ENCODE data around the gene LRRC8D. TPM values are rescaled to one million over a fixed set of nuclear protein-coding genes. Genes with fewer than 3 reads are reported as not detected.

Gene LRRC8D
- total and polyA plus RNA-seq, 2 experiments from 2014 or later: 23.6 to 48.8 TPM

DNA sequence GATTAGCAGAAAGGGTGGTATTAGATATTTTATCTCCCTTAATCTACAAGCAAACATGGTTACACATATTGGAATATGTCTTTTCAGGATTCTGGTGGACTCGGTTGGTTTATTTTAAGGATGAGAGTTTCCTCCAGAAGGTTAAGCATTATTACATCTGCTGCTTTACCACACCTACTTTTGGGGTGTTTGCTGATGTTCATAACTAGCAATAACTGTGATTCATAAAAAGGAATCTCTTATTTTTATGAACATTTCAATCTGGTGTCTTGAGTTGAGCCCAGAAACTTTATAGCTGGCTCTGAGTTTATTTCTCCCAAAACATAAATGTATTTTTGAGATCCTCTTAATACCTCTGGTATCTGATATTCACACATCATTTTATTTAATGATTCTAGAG, 82.7 kb downstream of the LRRC8D start:
- Mint-ChIP-seq H3K4me1 (peaks cover 90% of the 10 kb centered on the region), H3K27ac (peak overlapping the region; percentile 76), H3K9me3 (no peaks in the 10 kb centered on the region), H3K4me3 (no peak overlapping the region), H3K27me3 (ENCODE audit: insufficient read depth, low read depth, poor library complexity) (peaks cover 15% of the 10 kb centered on the region), H3K36me3 (ENCODE audit: low read depth) (peaks cover 6% of the 10 kb centered on the region; the same call in 2 of the 3 replicates)
- no peak overlapping the region for H3K4me3 ChIP-seq
- ATAC-seq (no peak), DNase-seq (ENCODE audit: low spot score) (no peak)
- no peaks in the 10 kb centered on the region for H3K9me2 ChIP-seq (ENCODE audit: insufficient read depth)
- 0 out of 2 replicates have a peak, but pooled peaks cover 1% of the 10 kb centered on the region for H3F3A ChIP-seq (replicated peaks; ENCODE audit: low read depth)
- peaks cover 62% of the 10 kb centered on the region for H3K79me2 ChIP-seq (replicated peaks; ENCODE audit: insufficient read depth)
- H3K4me1 ChIP-seq (ENCODE audit: insufficient read depth): peaks cover 51% of the 10 kb centered on the region
- H3K27ac ChIP-seq (ENCODE audit: low read depth): peak overlapping the region; percentile 93
- TF ChIP-seq ZNF331 (CRISPR knock-in tag; IDR thresholded peaks at IDR 0.05; ENCODE audit: low read depth) (no peak), STAT1 (IDR thresholded peaks at IDR 0.05; ENCODE audit: unreplicated experiment) (no peak), CREB1 (CRISPR knock-in tag; IDR thresholded peaks at IDR 0.05; ENCODE audit: low read depth) (no peak)
- H3K27me3 ChIP-seq (ENCODE audit: insufficient read depth): no peaks in the 10 kb centered on the region
- no peaks in the 10 kb centered on the region for H4K20me1 ChIP-seq (replicated peaks; ENCODE audit: insufficient read depth)
- H3K36me3 ChIP-seq (ENCODE audit: insufficient read depth): no peaks in the 10 kb centered on the region
- 0 out of 2 replicates have a peak overlapping the region, but pooled peaks have one; percentile 47 for H3K4me2 ChIP-seq
- no peak overlapping the region for H2AFZ ChIP-seq

DNA sequence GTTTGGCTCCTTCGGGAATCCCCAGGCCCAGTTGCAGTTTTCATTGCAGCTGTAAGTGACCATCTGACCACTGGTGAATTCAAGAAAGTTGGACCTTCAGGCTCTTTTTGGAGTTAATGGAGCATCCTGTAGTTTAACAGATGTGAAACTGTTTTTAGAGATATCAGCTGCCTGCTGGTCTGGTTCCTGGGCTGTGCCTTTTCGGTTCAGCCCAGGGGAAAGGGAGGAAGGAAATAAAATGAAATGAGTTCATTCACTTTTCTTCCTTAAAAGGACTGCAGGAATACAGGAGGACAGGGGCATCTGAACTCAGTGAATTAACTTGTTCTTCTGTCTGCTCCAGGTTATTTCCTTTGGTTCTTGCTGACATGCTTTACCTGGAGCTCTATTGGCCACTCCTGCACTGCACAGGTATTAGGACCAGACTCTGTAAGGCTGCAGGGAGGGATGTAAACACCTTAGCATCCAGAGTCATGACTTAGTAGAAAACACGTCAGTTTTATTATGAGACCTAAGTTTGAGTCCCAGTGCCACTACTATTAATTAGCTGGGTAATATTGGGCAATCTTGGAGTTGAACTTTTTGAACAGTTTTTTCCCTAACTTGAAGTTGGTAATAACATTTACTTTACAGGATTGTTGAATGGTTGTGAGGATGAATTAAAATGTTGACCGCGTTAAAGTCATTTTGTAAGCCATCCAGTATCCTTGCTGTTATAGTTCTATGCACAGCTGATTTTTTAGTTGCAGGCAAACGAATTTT, 83.6 kb downstream of the LRRC8D start:
- Histone ChIP-seq H3K4me1 (ENCODE audit: insufficient read depth) (peaks cover 53% of the 10 kb centered on the region), H3K9me2 (ENCODE audit: insufficient read depth) (no peaks in the 10 kb centered on the region), H3K4me3 (no peak overlapping the region), H3K27me3 (ENCODE audit: insufficient read depth) (no peaks in the 10 kb centered on the region), H3K36me3 (ENCODE audit: insufficient read depth) (no peaks in the 10 kb centered on the region), H3K79me2 (replicated peaks; ENCODE audit: insufficient read depth) (peaks cover 67% of the 10 kb centered on the region), H3K27ac (ENCODE audit: low read depth) (peak overlapping the region; percentile 93), H3K4me2 (peak overlapping the region; percentile 47; the same call in 1 of the 2 replicates), H3F3A (replicated peaks; ENCODE audit: low read depth) (no peaks in the 10 kb centered on the region), H2AFZ (no peak overlapping the region), H4K20me1 (replicated peaks; ENCODE audit: insufficient read depth) (no peaks in the 10 kb centered on the region)
- no peak for DNase-seq (ENCODE audit: low spot score)
- Mint-ChIP-seq H3K9me3 (no peaks in the 10 kb centered on the region), H3K36me3 (ENCODE audit: low read depth) (peaks cover 13% of the 10 kb centered on the region; the same call in 2 of the 3 replicates), H3K4me3 (no peak overlapping the region), H3K27ac (peak overlapping the region; percentile 76), H3K27me3 (ENCODE audit: insufficient read depth, low read depth, poor library complexity) (peaks cover 15% of the 10 kb centered on the region), H3K4me1 (peaks cover 89% of the 10 kb centered on the region)
- TF ChIP-seq, protein P1, sequence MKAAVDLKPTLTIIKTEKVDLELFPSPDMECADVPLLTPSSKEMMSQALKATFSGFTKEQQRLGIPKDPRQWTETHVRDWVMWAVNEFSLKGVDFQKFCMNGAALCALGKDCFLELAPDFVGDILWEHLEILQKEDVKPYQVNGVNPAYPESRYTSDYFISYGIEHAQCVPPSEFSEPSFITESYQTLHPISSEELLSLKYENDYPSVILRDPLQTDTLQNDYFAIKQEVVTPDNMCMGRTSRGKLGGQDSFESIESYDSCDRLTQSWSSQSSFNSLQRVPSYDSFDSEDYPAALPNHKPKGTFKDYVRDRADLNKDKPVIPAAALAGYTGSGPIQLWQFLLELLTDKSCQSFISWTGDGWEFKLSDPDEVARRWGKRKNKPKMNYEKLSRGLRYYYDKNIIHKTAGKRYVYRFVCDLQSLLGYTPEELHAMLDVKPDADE (IDR thresholded peaks at IDR 0.05): no peak
- TF ChIP-seq STAT1 (IDR thresholded peaks at IDR 0.05; ENCODE audit: unreplicated experiment) (no peak), EZH2phosphoT487 (IDR thresholded peaks at IDR 0.05; ENCODE audit: unreplicated experiment) (no peak), ZNF331 (CRISPR knock-in tag; IDR thresholded peaks at IDR 0.05; ENCODE audit: low read depth) (no peak), ZNF114 (CRISPR knock-in tag; IDR thresholded peaks at IDR 0.05) (no peak)
- TF ChIP-seq, protein P2, sequence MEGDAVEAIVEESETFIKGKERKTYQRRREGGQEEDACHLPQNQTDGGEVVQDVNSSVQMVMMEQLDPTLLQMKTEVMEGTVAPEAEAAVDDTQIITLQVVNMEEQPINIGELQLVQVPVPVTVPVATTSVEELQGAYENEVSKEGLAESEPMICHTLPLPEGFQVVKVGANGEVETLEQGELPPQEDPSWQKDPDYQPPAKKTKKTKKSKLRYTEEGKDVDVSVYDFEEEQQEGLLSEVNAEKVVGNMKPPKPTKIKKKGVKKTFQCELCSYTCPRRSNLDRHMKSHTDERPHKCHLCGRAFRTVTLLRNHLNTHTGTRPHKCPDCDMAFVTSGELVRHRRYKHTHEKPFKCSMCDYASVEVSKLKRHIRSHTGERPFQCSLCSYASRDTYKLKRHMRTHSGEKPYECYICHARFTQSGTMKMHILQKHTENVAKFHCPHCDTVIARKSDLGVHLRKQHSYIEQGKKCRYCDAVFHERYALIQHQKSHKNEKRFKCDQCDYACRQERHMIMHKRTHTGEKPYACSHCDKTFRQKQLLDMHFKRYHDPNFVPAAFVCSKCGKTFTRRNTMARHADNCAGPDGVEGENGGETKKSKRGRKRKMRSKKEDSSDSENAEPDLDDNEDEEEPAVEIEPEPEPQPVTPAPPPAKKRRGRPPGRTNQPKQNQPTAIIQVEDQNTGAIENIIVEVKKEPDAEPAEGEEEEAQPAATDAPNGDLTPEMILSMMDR (conservative IDR thresholded peaks at IDR 0.05; ENCODE audit: low read depth in 2 of 2): no peak
- TF ChIP-seq, protein P3, sequence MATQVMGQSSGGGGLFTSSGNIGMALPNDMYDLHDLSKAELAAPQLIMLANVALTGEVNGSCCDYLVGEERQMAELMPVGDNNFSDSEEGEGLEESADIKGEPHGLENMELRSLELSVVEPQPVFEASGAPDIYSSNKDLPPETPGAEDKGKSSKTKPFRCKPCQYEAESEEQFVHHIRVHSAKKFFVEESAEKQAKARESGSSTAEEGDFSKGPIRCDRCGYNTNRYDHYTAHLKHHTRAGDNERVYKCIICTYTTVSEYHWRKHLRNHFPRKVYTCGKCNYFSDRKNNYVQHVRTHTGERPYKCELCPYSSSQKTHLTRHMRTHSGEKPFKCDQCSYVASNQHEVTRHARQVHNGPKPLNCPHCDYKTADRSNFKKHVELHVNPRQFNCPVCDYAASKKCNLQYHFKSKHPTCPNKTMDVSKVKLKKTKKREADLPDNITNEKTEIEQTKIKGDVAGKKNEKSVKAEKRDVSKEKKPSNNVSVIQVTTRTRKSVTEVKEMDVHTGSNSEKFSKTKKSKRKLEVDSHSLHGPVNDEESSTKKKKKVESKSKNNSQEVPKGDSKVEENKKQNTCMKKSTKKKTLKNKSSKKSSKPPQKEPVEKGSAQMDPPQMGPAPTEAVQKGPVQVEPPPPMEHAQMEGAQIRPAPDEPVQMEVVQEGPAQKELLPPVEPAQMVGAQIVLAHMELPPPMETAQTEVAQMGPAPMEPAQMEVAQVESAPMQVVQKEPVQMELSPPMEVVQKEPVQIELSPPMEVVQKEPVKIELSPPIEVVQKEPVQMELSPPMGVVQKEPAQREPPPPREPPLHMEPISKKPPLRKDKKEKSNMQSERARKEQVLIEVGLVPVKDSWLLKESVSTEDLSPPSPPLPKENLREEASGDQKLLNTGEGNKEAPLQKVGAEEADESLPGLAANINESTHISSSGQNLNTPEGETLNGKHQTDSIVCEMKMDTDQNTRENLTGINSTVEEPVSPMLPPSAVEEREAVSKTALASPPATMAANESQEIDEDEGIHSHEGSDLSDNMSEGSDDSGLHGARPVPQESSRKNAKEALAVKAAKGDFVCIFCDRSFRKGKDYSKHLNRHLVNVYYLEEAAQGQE (IDR thresholded peaks at IDR 0.05; ENCODE audit: unreplicated experiment): no peak
- ATAC-seq: no peak
